H9 (cell line): ENCODE results near the gene CRB3. TPM values are rescaled to one million over a fixed set of nuclear protein-coding genes. Genes with fewer than 3 reads are reported as not detected.
A peak's percentile ranks its signal among the peaks of the same experiment; 100 is the strongest.

ENCODE experiments used
- DNase-seq: peaks from one replicate; pipeline ENCODE4 v3.0.0-alpha.2; 2017
- H2AFZ ChIP-seq: one replicate; pipeline ENCODE4 v1.6.1; 2013; ENCODE audit warnings: mild to moderate bottlenecking, low read length, control low read depth, moderate library complexity
- H2AK5ac ChIP-seq: 2 replicates; pipeline ENCODE4 v1.6.1; 2013; ENCODE audit warnings: low read length, control low read depth, mixed read lengths; ENCODE audit not compliant: insufficient read length
- H2BK120ac ChIP-seq: one replicate; pipeline ENCODE4 v1.6.1; 2013; ENCODE audit warnings: low read depth, mild to moderate bottlenecking, low read length, control low read depth, inconsistent platforms; ENCODE audit not compliant: poor library complexity, severe bottlenecking
- H2BK12ac ChIP-seq: 2 replicates; pipeline ENCODE4 v1.6.1; 2013; ENCODE audit warnings: low read length, control low read depth, mixed read lengths, low read depth; ENCODE audit not compliant: insufficient read length
- H2BK15ac ChIP-seq: 2 replicates; pipeline ENCODE4 v1.6.1; 2013; ENCODE audit warnings: low read depth, low read length, control low read depth
- H2BK20ac ChIP-seq: one replicate; pipeline ENCODE4 v1.6.1; 2013; ENCODE audit warnings: low read depth, mild to moderate bottlenecking, low read length, control low read depth, inconsistent platforms; ENCODE audit not compliant: poor library complexity, severe bottlenecking
- H2BK5ac ChIP-seq: 2 replicates; pipeline ENCODE4 v1.6.1; 2013; ENCODE audit warnings: low read length, control low read depth, mixed read lengths; ENCODE audit not compliant: insufficient read length
- H3K14ac ChIP-seq: 2 replicates; pipeline ENCODE4 v1.6.1; 2013; ENCODE audit warnings: low read length, control low read depth; ENCODE audit not compliant: insufficient read depth
- H3K18ac ChIP-seq: 2 replicates; pipeline ENCODE4 v1.6.1; 2013; ENCODE audit warnings: low read depth, mild to moderate bottlenecking, mixed read lengths, low read length, control low read depth; ENCODE audit not compliant: insufficient read length
- H3K23ac ChIP-seq: 2 replicates; pipeline ENCODE4 v1.6.1; 2013; ENCODE audit warnings: low read length, control low read depth, mixed read lengths, low read depth; ENCODE audit not compliant: insufficient read length
- H3K23me2 ChIP-seq: 2 replicates; pipeline ENCODE4 v1.6.1; 2013; ENCODE audit warnings: low read depth, mild to moderate bottlenecking, mixed read lengths, low read length, control low read depth; ENCODE audit not compliant: insufficient read length, poor library complexity, severe bottlenecking
- H3K27ac ChIP-seq: 2 replicates; pipeline ENCODE4 v1.5.1; 2013; ENCODE audit warnings: low read length, control low read depth, mixed read lengths, low read depth; ENCODE audit not compliant: insufficient read length
- H3K27me3 ChIP-seq: 2 replicates; pipeline ENCODE4 v1.6.1; 2013; ENCODE audit warnings: low read length, control low read depth, inconsistent platforms; ENCODE audit not compliant: insufficient read depth
- H3K4ac ChIP-seq: 2 replicates; pipeline ENCODE4 v1.6.1; 2013; ENCODE audit warnings: low read depth, mild to moderate bottlenecking, control low read depth, inconsistent platforms, low read length, moderate library complexity
- H3K4me1 ChIP-seq: 2 replicates; pipeline ENCODE4 v1.6.1; 2013; ENCODE audit warnings: low read length, control low read depth, inconsistent platforms; ENCODE audit not compliant: insufficient read depth
- H3K4me2 ChIP-seq: 2 replicates; pipeline ENCODE4 v1.6.1; 2013; ENCODE audit warnings: low read length, control low read depth, mixed read lengths; ENCODE audit not compliant: insufficient read length, insufficient read depth
- H3K56ac ChIP-seq: 2 replicates; pipeline ENCODE4 v1.6.1; 2013; ENCODE audit warnings: low read depth, mild to moderate bottlenecking, mixed read lengths, low read length, control low read depth; ENCODE audit not compliant: insufficient read length
- H3K79me1 ChIP-seq: 2 replicates; pipeline ENCODE4 v1.6.1; 2013; ENCODE audit warnings: low read depth, mild to moderate bottlenecking, moderate library complexity, low read length, control low read depth, inconsistent platforms; ENCODE audit not compliant: insufficient read depth, poor library complexity, severe bottlenecking
- H3K79me2 ChIP-seq: 2 replicates; pipeline ENCODE4 v1.6.1; 2013; ENCODE audit warnings: low read length, control low read depth, inconsistent platforms; ENCODE audit not compliant: insufficient read depth
- H3K9ac ChIP-seq: 2 replicates; pipeline ENCODE4 v1.6.1; 2013; ENCODE audit warnings: low read length, control low read depth, mixed read lengths; ENCODE audit not compliant: insufficient read length; ENCODE audit errors: extremely low read depth
- H3K9me3 ChIP-seq: one replicate; pipeline ENCODE4 v1.6.1; 2013; ENCODE audit warnings: low read depth, low read length, inconsistent platforms; ENCODE audit not compliant: control insufficient read depth
- H3T11ph ChIP-seq: one replicate; pipeline ENCODE4 v1.6.1; 2013; ENCODE audit warnings: mild to moderate bottlenecking, low read length, control low read depth, inconsistent platforms
- H4K20me1 ChIP-seq: one replicate; pipeline ENCODE4 v1.6.1; 2013; ENCODE audit not compliant: control insufficient read depth, insufficient read length, insufficient read depth
- H4K5ac ChIP-seq: 2 replicates; pipeline ENCODE4 v1.6.1; 2013; ENCODE audit warnings: low read depth, mild to moderate bottlenecking, mixed read lengths, low read length, control low read depth; ENCODE audit not compliant: insufficient read length
- H4K8ac ChIP-seq: replicated peaks from 2 replicates; pipeline ENCODE4 v1.6.1; 2013; ENCODE audit warnings: low read length, control low read depth, mixed read lengths, low read depth; ENCODE audit not compliant: insufficient read length
- H4K91ac ChIP-seq: 2 replicates; pipeline ENCODE4 v1.6.1; 2013; ENCODE audit warnings: low read depth, mild to moderate bottlenecking, moderate library complexity, mixed read lengths, low read length, control low read depth; ENCODE audit not compliant: insufficient read length
- H3K27ac Mint-ChIP-seq, 3 experiments: 2 replicates in 2 of 3; 3 replicates in 1 of 3; pipeline ENCODE4 v1.8.0; 2020 to 2021; ENCODE audit warnings: mixed read lengths in 3 of 3, mild to moderate bottlenecking in 1 of 3, moderate library complexity in 1 of 3
- H3K27me3 Mint-ChIP-seq: 2 replicates; pipeline ENCODE4 v1.8.0; 2021; ENCODE audit warnings: low read depth, mild to moderate bottlenecking, moderate library complexity, mixed read lengths
- H3K36me3 Mint-ChIP-seq, 3 experiments: 2 replicates in 2 of 3; 3 replicates in 1 of 3; pipeline ENCODE4 v1.8.0; 2020 to 2021; ENCODE audit warnings: low read depth in 3 of 3, mixed read lengths in 3 of 3; ENCODE audit not compliant: insufficient read depth in 1 of 3
- H3K4me1 Mint-ChIP-seq, 2 experiments: 2 replicates each; pipeline ENCODE4 v1.8.0; 2020; ENCODE audit warnings: mixed read lengths in 2 of 2
- H3K4me3 Mint-ChIP-seq, 2 experiments: 2 replicates in 1 of 2; 3 replicates in 1 of 2; pipeline ENCODE4 v1.8.0; 2020 to 2021; ENCODE audit warnings: mild to moderate bottlenecking in 2 of 2, mixed read lengths in 2 of 2, moderate library complexity in 1 of 2
- H3K9me3 Mint-ChIP-seq, 2 experiments: 2 replicates in 1 of 2; 3 replicates in 1 of 2; pipeline ENCODE4 v1.8.0; 2020; ENCODE audit warnings: mild to moderate bottlenecking in 2 of 2, mixed read lengths in 2 of 2, moderate library complexity in 1 of 2
- CTCF ChIP-seq: fragments of 200-600 bp; sonication (generic); conservative IDR thresholded peaks from 3 replicates; pipeline ENCODE4 v1.8.0; 2021; ENCODE audit warnings: antibody characterized with exemption, mild to moderate bottlenecking
- WGBS: extraction: QIAGEN DNeasy Blood & Tissue Kit; methylation state at CpG from one replicate; pipeline ENCODE4 v1.1.7; 2013; ENCODE audit warnings: missing lambda C conversion rate, low lambda C conversion rate, mixed read lengths; ENCODE audit not compliant: insufficient read length; ENCODE audit errors: extremely low coverage; 5-methylcytosine and 5-hydroxymethylcytosine counted together
- total RNA-seq: library from RNA; stranded (reverse); gene quantifications from 2 replicates; pipeline ENCODE4 v1.2.1, GENCODE V29; 2021

The CRB3 gene
- total RNA-seq, 1 experiment from 2014 or later: 32.1 TPM

DNA sequence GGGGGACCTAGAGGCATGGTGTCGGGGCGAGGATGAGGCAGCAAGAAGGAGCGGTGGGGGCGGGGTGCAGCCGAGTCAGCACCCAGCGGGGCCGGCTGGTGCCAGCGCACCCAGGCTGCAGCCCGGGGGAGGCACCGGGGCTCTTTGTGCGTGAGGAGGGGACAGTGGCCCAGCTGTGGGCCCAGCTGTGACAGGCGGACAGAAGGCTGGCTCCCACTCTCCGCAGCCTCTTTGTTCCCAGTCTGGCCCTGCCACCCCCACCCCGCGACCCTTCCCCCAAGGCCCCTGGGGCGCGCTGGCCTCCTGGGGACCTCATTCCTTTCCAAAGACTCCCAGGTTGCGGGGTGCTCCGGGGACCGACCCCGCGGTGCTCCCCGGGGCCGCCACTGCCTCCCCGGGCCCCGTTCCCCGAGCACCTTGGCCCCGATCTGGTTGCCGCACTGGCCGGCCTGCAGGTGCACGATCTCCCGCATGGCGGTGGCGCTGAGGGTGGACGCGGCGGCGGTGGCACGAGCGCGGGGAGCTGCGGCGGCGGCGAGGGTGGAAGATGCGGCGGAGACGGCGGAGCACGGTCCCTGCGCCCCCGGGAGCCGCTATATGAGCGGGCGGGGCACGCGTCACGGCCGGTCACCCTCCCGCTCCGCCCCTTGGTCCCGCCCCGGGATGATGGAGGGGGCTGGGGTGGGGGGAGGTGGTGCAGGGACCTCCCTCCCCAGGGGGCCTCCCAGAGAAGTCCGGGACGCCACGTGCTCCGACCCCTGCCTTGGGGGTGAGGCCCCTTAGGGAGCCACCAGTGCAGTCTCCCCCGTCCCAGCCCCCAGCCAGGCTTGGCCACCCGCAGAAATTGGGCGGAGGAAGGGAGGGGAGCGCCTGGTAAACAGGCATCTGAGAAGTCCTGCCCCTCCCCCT is 37.9 kb downstream of the CRB3 start, which contains the start of gene TUBB4A:
TUBB4A (minus strand) TSS at position 570 of the 909 bp plus-strand sequence; CDS start at position 473, 97 bp downstream.
- no peaks in the 10 kb centered on the region for H3K9me3 Mint-ChIP-seq
- no peak within 1 kb of the TSS for H2BK5ac ChIP-seq
- DNase-seq: peak; percentile 61
- H3K4me1 Mint-ChIP-seq: peaks cover 7 to 9% of the 10 kb centered on the region in 2 experiments
- H3T11ph ChIP-seq: no peak within 1 kb of the TSS
- no peaks in the 10 kb centered on the region for H3K9me3 ChIP-seq
- H3K79me2 ChIP-seq: no peaks in the 10 kb centered on the region
- no peak within 1 kb of the TSS for H3K23ac ChIP-seq
- H3K4me3 Mint-ChIP-seq: peak within 1 kb of the TSS; percentile 76 to 94
- H2BK12ac ChIP-seq: no peak within 1 kb of the TSS
- no peak within 1 kb of the TSS for H3K56ac ChIP-seq
- peaks cover 0 to 9% (median 4%) of the 10 kb centered on the region in 3 experiments; a peak in 5 of 7 replicates for H3K36me3 Mint-ChIP-seq
- H4K91ac ChIP-seq: no peak within 1 kb of the TSS
- peak within 1 kb of the TSS; percentile 7 for H3K18ac ChIP-seq
- H3K79me1 ChIP-seq: no peaks in the 10 kb centered on the region
- H4K20me1 ChIP-seq: no peaks in the 10 kb centered on the region
- H2BK120ac ChIP-seq: no peak within 1 kb of the TSS
- peak within 1 kb of the TSS; percentile 50 for H3K4me2 ChIP-seq
- H3K27ac ChIP-seq: no peak within 1 kb of the TSS
- peaks cover 28% of the 10 kb centered on the region for H3K27me3 Mint-ChIP-seq
- H4K8ac ChIP-seq: no peak within 1 kb of the TSS
- H2BK20ac ChIP-seq: no peak within 1 kb of the TSS
- peaks cover 9% of the 10 kb centered on the region for H3K23me2 ChIP-seq
- no peak within 1 kb of the TSS for H2AFZ ChIP-seq
- no peak within 1 kb of the TSS for H3K4ac ChIP-seq
- no peak within 1 kb of the TSS for H3K9ac ChIP-seq
- H2AK5ac ChIP-seq: no peak within 1 kb of the TSS
- H3K27me3 ChIP-seq: no peaks in the 10 kb centered on the region
- H4K5ac ChIP-seq: no peak within 1 kb of the TSS
- no peak within 1 kb of the TSS for H2BK15ac ChIP-seq
- H3K14ac ChIP-seq: peak within 1 kb of the TSS; percentile 8; the same call in 1 of the 2 replicates
- H3K27ac Mint-ChIP-seq: no peak within 1 kb of the TSS
- no CpG with 5 or more reads among the region's 71 CpGs for WGBS
- no peaks in the 10 kb centered on the region for H3K4me1 ChIP-seq
- TF ChIP-seq CTCF: peak; percentile 18; the same call in 1 of the 3 replicates
